ENCODE data around the gene C5orf34. TPM values are rescaled to one million over a fixed set of nuclear protein-coding genes. Genes with fewer than 3 reads are reported as not detected.

C5orf34 gene
- 1 to 10 TPM; 1.7 to 5.9 TPM for total RNA-seq
- polyA plus RNA-seq, result 1 to 10 TPM; 1.1 to 1.5 TPM
- long read RNA-seq, donor 1, result 0 reads
- long read RNA-seq, donor 2, result 0 reads
- long read RNA-seq, donor 3, partial matches to known transcripts, result 0 of 1 reads
- long read RNA-seq, donor 3, other reads (novel, unspliced or antisense), result 0 of 1 reads
- long read RNA-seq, donor 4, result 0 reads
- long read RNA-seq, donor 5, result 0 reads

DNA sequence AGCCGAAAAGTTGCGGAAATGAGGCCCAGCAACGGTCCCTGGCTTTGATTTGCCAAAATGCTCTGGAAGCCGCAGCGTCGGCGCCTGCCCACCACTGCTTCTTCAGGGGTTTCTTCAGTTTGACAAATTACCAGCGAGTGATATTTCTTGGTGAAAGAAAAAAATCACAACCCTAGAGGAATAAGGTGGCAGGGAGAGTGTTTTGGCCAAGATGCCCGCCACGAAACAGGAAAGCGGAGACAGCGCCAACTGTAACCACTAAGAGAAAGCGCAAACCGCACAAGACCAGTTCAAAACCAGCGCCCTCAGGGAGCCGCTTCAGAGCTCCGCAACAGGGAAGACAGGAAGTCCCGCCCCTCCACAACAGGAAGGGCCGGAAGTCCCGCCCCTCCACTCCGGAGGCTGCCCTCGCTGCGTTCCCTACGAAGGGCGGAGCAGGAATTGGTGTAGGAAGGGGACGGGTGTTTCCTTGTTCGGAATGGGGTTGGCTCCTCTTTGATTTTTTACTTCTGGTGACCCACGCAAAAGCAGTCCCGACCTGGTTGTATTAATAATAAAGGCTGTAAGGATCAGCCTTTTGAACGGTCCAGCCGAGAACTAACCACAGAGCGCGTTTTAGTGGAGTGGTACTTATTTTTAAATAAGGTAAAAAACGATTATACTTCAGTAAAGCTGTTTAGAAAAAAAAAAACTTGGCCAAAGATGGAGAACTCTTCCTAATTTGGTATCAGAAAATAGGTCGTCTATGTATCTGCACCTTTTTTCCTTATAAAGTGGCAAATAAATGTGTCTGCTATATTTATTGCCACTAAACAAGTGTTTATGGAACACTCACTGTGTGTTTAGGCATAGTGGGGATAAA is at the start of gene C5orf34:
TSS of gene C5orf34 (minus strand) at position 333 of the 862 bp plus-strand sequence. CDS start 5,809 bp downstream, outside the sequence.
- Histone ChIP-seq H3K9ac (ENCODE audit: insufficient read depth in 1 of 2, low read length in 2 of 2) (peak within 1 kb of the TSS; percentile 89 to 93), H3K4me1 (ENCODE audit: control insufficient read depth in 5 of 5, insufficient read depth in 5 of 5, low read length in 5 of 5) (peaks cover 0 to 21% (median 6%) of the 10 kb centered on the region in 5 donors), H3K36me3 (ENCODE audit: control insufficient read depth in 4 of 4, insufficient read depth in 4 of 4, low read length in 4 of 4) (no peaks in the 10 kb centered on the region), H3K4me3 (peak within 1 kb of the TSS; percentile 63), H3K27me3 (ENCODE audit: control insufficient read depth in 3 of 3, insufficient read depth in 3 of 3, low read length in 2 of 3) (no peaks in the 10 kb centered on the region), H3K27ac (ENCODE audit: low read depth in 1 of 2, low read length in 1 of 2) (peak within 1 kb of the TSS; percentile 92 to 93), H3K9me3 (ENCODE audit: control insufficient read depth in 4 of 4, insufficient read depth in 3 of 4, low read length in 3 of 4) (no peaks in the 10 kb centered on the region)
- whole genome bisulfite sequencing, 2 donors, result 0% methylated on average over 35 of the region's 35 CpGs
- TF ChIP-seq, protein P1, sequence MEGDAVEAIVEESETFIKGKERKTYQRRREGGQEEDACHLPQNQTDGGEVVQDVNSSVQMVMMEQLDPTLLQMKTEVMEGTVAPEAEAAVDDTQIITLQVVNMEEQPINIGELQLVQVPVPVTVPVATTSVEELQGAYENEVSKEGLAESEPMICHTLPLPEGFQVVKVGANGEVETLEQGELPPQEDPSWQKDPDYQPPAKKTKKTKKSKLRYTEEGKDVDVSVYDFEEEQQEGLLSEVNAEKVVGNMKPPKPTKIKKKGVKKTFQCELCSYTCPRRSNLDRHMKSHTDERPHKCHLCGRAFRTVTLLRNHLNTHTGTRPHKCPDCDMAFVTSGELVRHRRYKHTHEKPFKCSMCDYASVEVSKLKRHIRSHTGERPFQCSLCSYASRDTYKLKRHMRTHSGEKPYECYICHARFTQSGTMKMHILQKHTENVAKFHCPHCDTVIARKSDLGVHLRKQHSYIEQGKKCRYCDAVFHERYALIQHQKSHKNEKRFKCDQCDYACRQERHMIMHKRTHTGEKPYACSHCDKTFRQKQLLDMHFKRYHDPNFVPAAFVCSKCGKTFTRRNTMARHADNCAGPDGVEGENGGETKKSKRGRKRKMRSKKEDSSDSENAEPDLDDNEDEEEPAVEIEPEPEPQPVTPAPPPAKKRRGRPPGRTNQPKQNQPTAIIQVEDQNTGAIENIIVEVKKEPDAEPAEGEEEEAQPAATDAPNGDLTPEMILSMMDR (IDR thresholded peaks at IDR 0.05; ENCODE audit: control extremely low read depth, extremely low read depth), result no peak
- DNase-seq (peak; percentile 98 to 99 (median 98)), ATAC-seq (ENCODE audit: insufficient read depth, low FRiP score) (peak; percentile 100)

DNA sequence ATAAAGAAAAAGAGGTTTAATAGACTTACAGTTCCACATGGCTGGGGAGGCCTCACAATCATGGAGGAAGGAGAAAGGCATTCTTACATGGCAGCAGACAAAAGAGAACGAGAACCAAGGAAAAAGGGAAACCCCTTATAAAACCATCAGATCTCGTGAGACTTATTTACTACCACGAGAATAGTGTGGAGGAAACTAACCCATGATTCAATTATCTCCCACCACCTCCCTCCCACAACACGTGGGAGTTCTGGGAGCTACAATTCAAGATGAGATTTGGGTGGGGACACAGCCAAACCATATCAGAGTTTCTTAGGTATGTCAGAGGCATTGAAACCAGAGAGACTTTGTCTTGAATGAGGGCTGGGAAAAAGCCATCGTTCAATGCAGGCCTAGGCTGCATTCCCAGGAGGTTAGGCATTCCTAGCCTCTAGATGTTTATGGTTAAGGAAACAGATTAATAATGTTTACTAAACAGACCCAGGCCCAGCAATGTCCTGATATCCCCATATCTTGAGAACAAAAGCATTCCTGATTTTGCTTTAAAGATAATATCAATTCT is 49.4 kb upstream of the C5orf34 start:
- ATAC-seq (ENCODE audit: insufficient read depth, low FRiP score) (no peak), DNase-seq (no peak)
- Histone ChIP-seq H3K4me3 (no peak overlapping the region), H3K9me3 (ENCODE audit: control insufficient read depth in 4 of 4, insufficient read depth in 3 of 4, low read length in 3 of 4) (no peaks in the 10 kb centered on the region), H3K27me3 (ENCODE audit: control insufficient read depth in 3 of 3, insufficient read depth in 3 of 3, low read length in 2 of 3) (no peaks in the 10 kb centered on the region), H3K4me1 (ENCODE audit: control insufficient read depth in 5 of 5, insufficient read depth in 5 of 5, low read length in 5 of 5) (peaks cover 0 to 10% (median 7%) of the 10 kb centered on the region in 5 donors), H3K36me3 (ENCODE audit: control insufficient read depth in 4 of 4, insufficient read depth in 4 of 4, low read length in 4 of 4) (no peaks in the 10 kb centered on the region), H3K27ac (ENCODE audit: low read depth in 1 of 2, low read length in 1 of 2) (no peak overlapping the region), H3K9ac (ENCODE audit: insufficient read depth in 1 of 2, low read length in 2 of 2) (no peak overlapping the region)
- TF ChIP-seq, protein P1 (IDR thresholded peaks at IDR 0.05; ENCODE audit: control extremely low read depth, extremely low read depth), result no peak
- WGBS, 2 donors, result 63 to 67% methylated on average over 5 of the region's 5 CpGs

- Histone ChIP-seq H3K36me3 (ENCODE audit: control insufficient read depth in 4 of 4, insufficient read depth in 4 of 4, low read length in 4 of 4) (no peaks in the 10 kb centered on the region), H3K4me3 (no peak overlapping the region), H3K27me3 (ENCODE audit: control insufficient read depth in 3 of 3, insufficient read depth in 3 of 3, low read length in 2 of 3) (no peaks in the 10 kb centered on the region), H3K9ac (ENCODE audit: insufficient read depth in 1 of 2, low read length in 2 of 2) (peak overlapping the region in 1 of 2 donors; percentile 20), H3K9me3 (ENCODE audit: control insufficient read depth in 4 of 4, insufficient read depth in 3 of 4, low read length in 3 of 4) (no peaks in the 10 kb centered on the region), H3K27ac (ENCODE audit: low read depth in 1 of 2, low read length in 1 of 2) (peak overlapping the region in 1 of 2 donors; percentile 34), H3K4me1 (ENCODE audit: control insufficient read depth in 5 of 5, insufficient read depth in 5 of 5, low read length in 5 of 5) (peaks cover 0 to 8% (median 3%) of the 10 kb centered on the region in 5 donors)
- no peak for ATAC-seq (ENCODE audit: insufficient read depth, low FRiP score)
- WGBS, 2 donors, result 73 to 83% methylated on average over 3 of the region's 3 CpGs
- peak in 2 of 3 donors; percentile 30 to 69 for DNase-seq
- TF ChIP-seq, protein P1 (IDR thresholded peaks at IDR 0.05; ENCODE audit: control extremely low read depth, extremely low read depth), result no peak
Observed at GRCh38 chr5:43563321-43563720, 48.4 kb upstream of the C5orf34 start.

Measured in lung (tissue), 16 donors.